SK-N-SH treated with all-trans-retinoic acid at 6 μM for 48 hours (cell line): ENCODE measurements around the gene VCP.

Source experiments
- CSDC2 ChIP-seq: fragments of 250-450 bp; sonication (Bioruptor Pico); IDR thresholded peaks from 2 replicates; pipeline ENCODE4 v1.5.0; 2020; ENCODE audit warnings: mild to moderate bottlenecking, moderate library complexity
- ZC3H10 ChIP-seq: fragments of 250-450 bp; sonication (Bioruptor Pico); IDR thresholded peaks from 2 replicates; pipeline ENCODE4 v1.5.1; 2021; ENCODE audit warnings: mild to moderate bottlenecking, moderate library complexity

DNA sequence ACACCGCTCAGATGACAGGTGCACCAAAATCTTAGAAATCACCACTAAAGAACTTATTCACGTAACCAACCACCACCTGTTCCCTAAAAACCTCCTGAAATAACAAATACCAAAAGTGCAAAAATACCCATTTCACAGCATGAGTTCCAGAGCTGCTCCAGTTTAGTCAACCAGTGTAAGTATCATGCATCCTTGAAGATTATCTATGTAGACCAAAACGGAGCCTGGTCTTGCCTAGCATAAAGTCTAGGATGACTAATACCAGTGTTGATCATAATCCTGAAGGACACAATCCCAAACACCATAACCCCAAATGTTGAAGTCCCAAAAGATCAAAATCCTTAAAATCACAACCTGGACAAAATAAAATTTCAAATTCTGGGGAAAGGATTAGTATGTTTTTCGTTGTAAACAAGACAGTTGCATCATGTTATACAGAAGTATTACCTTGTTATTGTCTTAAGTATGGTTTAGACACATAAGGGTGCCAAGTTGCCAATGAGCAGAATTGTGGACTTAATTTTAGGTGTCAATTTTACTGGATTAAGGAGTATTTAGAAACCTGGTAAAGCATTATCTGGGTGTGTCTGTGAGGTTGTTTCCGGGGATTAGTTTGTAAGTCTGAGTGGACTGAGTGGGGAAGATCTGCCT, 18.1 kb downstream of the VCP start:
- TF ChIP-seq ZC3H10 (CRISPR knock-in tag) (no peak), CSDC2 (no peak)
